Lower lobe of right lung (tissue), 2 donors: ENCODE results near the gene ZNF561. TPM values are rescaled to one million over a fixed set of nuclear protein-coding genes. Genes with fewer than 3 reads are reported as not detected.
"Not testable (repeated sequence)": the region's sequence is repeated elsewhere in the genome, so short reads cannot be mapped to it uniquely, and the experiment has no call there.

Experiments used
- ATAC-seq, 2 donors: fragments of 200-7000 bp; cut with Tn5 transposase; one replicate each; pipeline ENCODE4 v1.9.1; 2020 to 2022; ENCODE audit warnings: mild to moderate bottlenecking in 2 of 2, moderate library complexity in 2 of 2
- DNase-seq: peaks from one replicate; pipeline ENCODE4 v3.0.0-alpha.2; 2020
- H3K27ac ChIP-seq: fragments of 200-600 bp; one replicate; pipeline ENCODE4 v1.8.0; 2022
- H3K27me3 ChIP-seq: fragments of 200-600 bp; one replicate; pipeline ENCODE4 v1.8.0; 2022; ENCODE audit warnings: low read depth
- H3K36me3 ChIP-seq: fragments of 200-600 bp; one replicate; pipeline ENCODE4 v1.8.0; 2022; ENCODE audit warnings: mild to moderate bottlenecking
- H3K4me1 ChIP-seq: fragments of 200-600 bp; one replicate; pipeline ENCODE4 v1.8.0; 2022
- H3K4me3 ChIP-seq: fragments of 200-600 bp; one replicate; pipeline ENCODE4 v1.8.0; 2022; ENCODE audit warnings: mild to moderate bottlenecking
- H3K9me3 ChIP-seq: fragments of 200-600 bp; one replicate; pipeline ENCODE4 v1.8.0; 2022
- intact Hi-C: fragments of 100-400 bp; cut with DNase I; formaldehyde crosslinking; loops from one replicate; pipeline ENCODE4 v1.11.0; 2022
- total RNA-seq: library from RNA; stranded (reverse); fragmentation: NEBNext Ultra II Directional; extraction: Animal tissue kit (Norgen Biotek cat#: 25700); gene quantifications from one replicate; pipeline ENCODE4 v1.2.1, GENCODE V29; 2021
- TF ChIP-seq, protein P1 (sequence below): fragments of 200-600 bp; IDR thresholded peaks from one replicate; pipeline ENCODE4 v1.8.0; 2022; ENCODE audit warnings: antibody characterized with exemption, mild to moderate bottlenecking
- donor health status: DM: no; HTN: yes; CAD: no; lungs with severe emphysema.

Gene ZNF561
- total RNA-seq, 1 donor from 2014 or later = 38.7 TPM

DNA sequence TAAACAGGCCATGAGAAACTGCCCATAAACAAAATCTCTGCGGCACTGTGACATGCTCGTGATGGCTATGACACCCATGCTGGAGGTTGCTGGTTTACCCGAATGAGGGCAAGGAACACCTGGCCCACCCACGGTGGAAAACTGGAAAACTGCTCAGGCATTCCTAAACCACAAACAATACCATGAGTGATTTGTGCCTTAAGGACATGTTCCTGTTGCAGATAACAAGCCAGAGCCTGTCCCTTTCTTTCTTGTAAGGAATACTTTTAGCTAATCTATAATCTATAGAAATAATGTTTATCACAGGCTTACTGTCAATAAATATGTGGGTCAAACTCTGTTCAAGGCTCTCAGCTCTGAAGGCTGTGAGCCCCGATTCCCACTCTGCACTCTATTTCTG lies 12.1 kb downstream of the ZNF561 start:
- H3K9me3 ChIP-seq = peaks cover 76% of the 10 kb centered on the region
- no peaks in the 10 kb centered on the region for H3K27me3 ChIP-seq
- H3K36me3 ChIP-seq = peaks cover 42% of the 10 kb centered on the region
- H3K4me3 ChIP-seq = no peak overlapping the region
- no peak overlapping the region for H3K27ac ChIP-seq
- TF ChIP-seq, protein P1, sequence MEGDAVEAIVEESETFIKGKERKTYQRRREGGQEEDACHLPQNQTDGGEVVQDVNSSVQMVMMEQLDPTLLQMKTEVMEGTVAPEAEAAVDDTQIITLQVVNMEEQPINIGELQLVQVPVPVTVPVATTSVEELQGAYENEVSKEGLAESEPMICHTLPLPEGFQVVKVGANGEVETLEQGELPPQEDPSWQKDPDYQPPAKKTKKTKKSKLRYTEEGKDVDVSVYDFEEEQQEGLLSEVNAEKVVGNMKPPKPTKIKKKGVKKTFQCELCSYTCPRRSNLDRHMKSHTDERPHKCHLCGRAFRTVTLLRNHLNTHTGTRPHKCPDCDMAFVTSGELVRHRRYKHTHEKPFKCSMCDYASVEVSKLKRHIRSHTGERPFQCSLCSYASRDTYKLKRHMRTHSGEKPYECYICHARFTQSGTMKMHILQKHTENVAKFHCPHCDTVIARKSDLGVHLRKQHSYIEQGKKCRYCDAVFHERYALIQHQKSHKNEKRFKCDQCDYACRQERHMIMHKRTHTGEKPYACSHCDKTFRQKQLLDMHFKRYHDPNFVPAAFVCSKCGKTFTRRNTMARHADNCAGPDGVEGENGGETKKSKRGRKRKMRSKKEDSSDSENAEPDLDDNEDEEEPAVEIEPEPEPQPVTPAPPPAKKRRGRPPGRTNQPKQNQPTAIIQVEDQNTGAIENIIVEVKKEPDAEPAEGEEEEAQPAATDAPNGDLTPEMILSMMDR = no peak
- DNase-seq (no peak), ATAC-seq (no peak)
- intact Hi-C loops = no loop called here
- no peaks in the 10 kb centered on the region for H3K4me1 ChIP-seq

DNA sequence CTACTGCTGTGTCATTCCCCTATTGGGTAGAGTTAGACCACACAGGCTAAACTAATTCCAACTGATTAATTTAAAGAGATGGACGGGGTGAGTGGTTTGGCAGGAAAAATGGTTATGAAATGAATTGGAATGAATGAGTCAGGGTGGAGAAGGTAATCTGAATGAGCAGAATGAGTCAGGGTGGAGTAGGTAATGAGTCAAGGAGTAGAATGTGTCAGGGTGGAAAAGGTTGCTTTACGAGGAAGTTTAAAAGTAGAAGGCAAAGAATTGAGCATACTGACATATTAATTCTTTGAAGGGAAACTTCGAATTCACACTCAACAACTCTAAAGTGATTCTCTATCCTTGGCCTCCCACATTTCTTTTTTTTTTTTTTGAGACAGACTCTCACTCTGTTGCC lies 24.0 kb downstream of the ZNF561 start:
- H3K4me3 ChIP-seq = no peak overlapping the region
- H3K27me3 ChIP-seq = peaks cover 3% of the 10 kb centered on the region
- DNase-seq (no peak), ATAC-seq (no peak)
- TF ChIP-seq, protein P1 = no peak
- H3K36me3 ChIP-seq = no peaks in the 10 kb centered on the region
- H3K9me3 ChIP-seq = peaks cover 10% of the 10 kb centered on the region
- H3K4me1 ChIP-seq = no peaks in the 10 kb centered on the region
- intact Hi-C loops = no loop called here
- no peak overlapping the region for H3K27ac ChIP-seq

GRCh38 chr19:9586764-9587163 lies 34.3 kb downstream of the ZNF561 start:
- DNase-seq = peak; percentile 57
- Histone ChIP-seq H3K9me3 (no peaks in the 10 kb centered on the region), H3K27me3 (no peaks in the 10 kb centered on the region), H3K36me3 (no peaks in the 10 kb centered on the region), H3K4me3 (no peak overlapping the region), H3K4me1 (peaks cover 15% of the 10 kb centered on the region), H3K27ac (no peak overlapping the region)
- intact Hi-C loops = no loop called here
- TF ChIP-seq, protein P1 = peak; percentile 61
- peak; percentile 57 to 69 for ATAC-seq

DNA sequence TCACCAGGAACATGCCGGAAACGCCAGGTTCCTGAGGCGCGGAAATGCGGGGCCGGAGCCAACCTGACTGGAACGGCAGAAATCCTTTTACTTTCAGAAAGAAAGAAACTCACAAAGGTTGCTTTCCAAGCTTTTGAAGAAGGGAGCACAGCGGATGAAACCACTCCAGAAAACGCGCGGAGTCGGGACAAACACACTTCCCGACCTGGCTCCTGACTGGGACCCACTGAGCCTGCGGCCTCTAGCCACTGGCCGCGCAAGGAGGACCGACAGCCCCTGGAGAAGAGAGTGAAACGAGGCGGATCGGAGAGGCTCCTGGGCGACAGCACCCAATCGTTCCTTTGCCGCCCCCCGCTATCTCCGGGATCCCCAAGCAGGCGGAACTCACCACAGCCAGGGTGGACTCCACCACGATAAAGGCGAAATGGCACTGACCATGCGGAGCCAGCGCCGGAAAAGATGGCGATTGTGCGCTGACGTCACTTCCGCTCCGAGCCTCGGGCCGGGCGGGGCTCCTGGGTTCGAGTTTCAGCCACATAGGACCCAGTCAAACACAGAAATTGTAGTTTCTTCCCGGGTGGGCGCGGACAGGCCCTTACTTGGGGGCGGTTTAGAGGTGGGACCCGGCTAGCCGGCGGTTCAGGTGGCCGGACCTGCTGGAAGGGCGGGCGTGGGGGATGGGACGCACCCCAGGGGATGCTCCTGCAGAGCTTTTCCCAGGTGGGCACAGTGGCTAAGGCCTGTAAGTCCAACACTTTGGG lies 36.8 kb downstream of the ZNF561 start, which contains the start of gene ZNF121:
ZNF121 (minus strand) TSS at position 432 of the 761 bp plus-strand sequence. CDS start 16,407 bp downstream, outside the sequence.
- peaks cover 1% of the 10 kb centered on the region for H3K36me3 ChIP-seq
- DNase-seq (peak; percentile 91), ATAC-seq (peak; percentile 96 to 98)
- H3K27ac ChIP-seq = peak within 1 kb of the TSS; percentile 92
- peaks cover 17% of the 10 kb centered on the region for H3K9me3 ChIP-seq
- TF ChIP-seq, protein P1 = no peak
- intact Hi-C loops = no loop called here
- peaks cover 15% of the 10 kb centered on the region for H3K4me1 ChIP-seq
- no peaks in the 10 kb centered on the region for H3K27me3 ChIP-seq
- H3K4me3 ChIP-seq = peak within 1 kb of the TSS; percentile 89

- H3K36me3 ChIP-seq, H3K27me3 ChIP-seq, intact Hi-C loops, ATAC-seq, H3K4me3 ChIP-seq, DNase-seq, H3K27ac ChIP-seq: not testable (repeated sequence)
- Histone ChIP-seq H3K9me3 (peaks cover 35% of the 10 kb centered on the region), H3K4me1 (peaks cover 15% of the 10 kb centered on the region)
These were observed 38.8 kb downstream of the ZNF561 start for GRCh38 chr19:9582081-9582725.

GRCh38 chr19:9580728-9581127 lies 40.3 kb downstream of the ZNF561 start:
- TF ChIP-seq, protein P1 = no peak
- Histone ChIP-seq H3K9me3 (peaks cover 50% of the 10 kb centered on the region), H3K4me3 (no peak overlapping the region), H3K27me3 (no peaks in the 10 kb centered on the region), H3K36me3 (peaks cover 5% of the 10 kb centered on the region), H3K4me1 (peaks cover 15% of the 10 kb centered on the region), H3K27ac (no peak overlapping the region)
- intact Hi-C loops = no loop called here
- ATAC-seq (no peak), DNase-seq (no peak)
